Activated CD4-positive, alpha-beta T cell treated with anti-CD3 and anti-CD28 coated beads, Interleukin-2, amount 50 U/mL, for 1 hour (primary cell): ENCODE data around the gene STK40.

Experiments used
- DNase-seq: peaks from one replicate; pipeline ENCODE4 v3.0.0-alpha.2; 2020

The STK40 gene, protein sequence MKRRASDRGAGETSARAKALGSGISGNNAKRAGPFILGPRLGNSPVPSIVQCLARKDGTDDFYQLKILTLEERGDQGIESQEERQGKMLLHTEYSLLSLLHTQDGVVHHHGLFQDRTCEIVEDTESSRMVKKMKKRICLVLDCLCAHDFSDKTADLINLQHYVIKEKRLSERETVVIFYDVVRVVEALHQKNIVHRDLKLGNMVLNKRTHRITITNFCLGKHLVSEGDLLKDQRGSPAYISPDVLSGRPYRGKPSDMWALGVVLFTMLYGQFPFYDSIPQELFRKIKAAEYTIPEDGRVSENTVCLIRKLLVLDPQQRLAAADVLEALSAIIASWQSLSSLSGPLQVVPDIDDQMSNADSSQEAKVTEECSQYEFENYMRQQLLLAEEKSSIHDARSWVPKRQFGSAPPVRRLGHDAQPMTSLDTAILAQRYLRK

DNA sequence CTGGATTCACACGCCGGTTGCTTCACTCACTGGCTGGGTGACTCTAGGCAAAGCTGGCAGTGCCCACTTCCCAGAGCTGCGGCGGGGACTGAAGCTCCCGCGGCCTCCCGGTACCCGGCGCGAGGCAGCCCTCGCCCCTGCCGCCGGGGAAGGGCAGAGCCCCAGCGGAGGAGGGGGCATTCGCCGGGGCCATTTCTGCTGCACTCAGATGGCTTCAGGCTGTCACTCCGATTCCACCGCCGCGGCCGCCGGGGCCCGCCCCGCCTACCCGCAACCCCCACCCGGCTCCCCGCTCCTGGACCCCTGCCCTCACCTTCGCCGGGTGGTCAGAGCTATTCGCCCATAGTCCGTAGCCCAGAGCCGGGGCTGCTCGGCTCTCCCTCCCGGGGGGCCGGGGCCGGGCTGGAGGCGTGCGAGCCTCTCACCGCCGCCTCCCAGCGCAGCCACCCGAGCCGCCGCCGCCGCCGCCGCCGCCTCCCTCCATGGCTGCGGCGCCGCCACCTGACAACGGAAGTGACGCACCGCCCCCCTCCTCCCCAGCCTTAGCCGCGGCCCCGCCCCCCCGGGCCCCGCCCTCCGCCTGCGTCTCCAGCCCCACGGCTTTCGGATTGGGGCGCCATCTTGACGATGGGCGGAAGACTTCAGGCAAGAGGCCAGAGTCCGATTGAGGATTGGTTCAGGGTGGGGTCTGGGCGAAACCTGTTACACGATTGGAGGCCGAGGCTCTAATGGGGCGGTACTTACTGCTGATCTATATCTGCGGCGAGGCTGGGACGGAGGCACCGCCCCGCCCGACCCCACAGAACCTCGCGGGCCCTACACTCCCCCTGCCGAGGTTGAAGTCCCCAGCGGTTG, at the start of gene STK40:
Gene STK40, minus strand, starts transcription at position 515 of the 855 bp plus-strand sequence. CDS start 24,592 bp downstream, outside the sequence.
- DNase-seq = peak; percentile 97

DNA sequence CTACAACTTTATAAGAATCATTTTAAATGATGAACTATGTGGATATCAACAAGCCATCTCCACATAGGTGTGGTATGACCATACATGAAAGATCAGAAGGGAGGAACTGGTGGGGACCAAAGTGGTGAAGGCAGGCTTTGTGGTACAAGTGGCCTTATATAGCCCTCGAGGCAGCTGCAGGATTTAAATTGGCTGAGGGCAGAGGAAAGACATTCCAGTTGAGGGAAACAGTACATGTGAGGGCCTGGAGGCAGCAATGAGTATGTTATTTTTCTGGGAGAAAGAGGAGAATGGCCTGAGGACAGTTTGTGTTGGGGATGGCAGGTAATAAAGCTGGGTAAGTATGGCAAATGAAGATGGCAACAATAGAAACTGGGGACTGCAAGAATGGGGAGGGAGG, 47.4 kb upstream of the STK40 start:
- DNase-seq = no peak

DNA sequence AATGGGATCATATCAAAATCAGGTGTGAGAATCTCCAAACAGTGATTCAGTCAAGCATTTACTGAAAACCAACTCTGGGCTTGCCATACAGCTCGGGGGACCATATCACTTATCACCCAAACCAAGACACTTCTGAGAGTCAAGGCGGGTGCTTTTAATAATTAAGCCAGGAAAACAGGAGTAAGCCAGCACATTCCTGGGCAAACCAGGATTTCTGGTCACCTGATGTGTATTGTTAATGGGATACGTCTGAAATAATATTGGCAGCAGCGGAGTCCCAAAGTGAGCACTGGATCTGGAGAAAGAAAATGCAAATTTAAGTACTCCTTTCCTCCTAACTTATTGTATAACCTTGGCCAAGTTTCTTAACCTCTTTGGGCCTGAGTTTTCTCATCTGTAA, 46.9 kb upstream of the STK40 start:
- no peak for DNase-seq

DNA sequence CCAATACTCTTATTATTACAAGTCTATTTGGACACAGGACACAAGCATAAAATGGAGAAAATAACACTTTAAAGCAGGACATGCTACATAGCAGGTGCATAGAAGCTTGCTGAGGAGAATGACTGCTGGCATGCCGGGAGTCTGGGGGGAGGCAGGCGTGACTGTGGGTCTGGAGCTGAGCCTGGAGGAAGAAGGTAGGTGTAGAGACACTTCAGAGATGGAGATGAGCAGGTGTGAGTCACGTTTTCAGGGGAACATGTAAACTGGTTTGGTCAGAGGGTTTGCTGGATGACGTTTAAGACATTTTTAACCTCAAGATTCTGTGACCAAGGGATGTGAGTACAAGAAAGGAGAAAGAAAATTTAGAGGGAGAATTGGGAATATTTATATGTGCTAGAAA, 40.1 kb upstream of the STK40 start:
- DNase-seq = no peak

DNA sequence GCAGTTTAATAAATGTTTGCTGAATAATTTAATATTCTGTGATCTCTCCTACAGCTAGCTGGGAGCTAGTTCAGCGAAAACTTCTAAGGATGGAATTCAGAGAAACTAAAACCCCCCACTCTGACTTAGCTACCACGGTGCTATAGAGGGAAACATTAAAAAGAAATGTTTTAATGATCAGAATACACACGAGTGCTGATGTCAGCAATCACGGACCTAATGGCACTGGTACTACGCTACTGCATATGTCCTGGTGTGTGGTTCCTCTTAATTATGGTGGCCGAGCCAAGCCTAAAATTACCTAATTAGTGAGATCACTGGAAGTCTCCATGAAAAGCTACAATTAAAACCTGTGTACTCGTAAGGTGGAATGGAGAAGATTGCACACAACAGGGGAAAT, 35.9 kb upstream of the STK40 start:
- DNase-seq = no peak

DNA sequence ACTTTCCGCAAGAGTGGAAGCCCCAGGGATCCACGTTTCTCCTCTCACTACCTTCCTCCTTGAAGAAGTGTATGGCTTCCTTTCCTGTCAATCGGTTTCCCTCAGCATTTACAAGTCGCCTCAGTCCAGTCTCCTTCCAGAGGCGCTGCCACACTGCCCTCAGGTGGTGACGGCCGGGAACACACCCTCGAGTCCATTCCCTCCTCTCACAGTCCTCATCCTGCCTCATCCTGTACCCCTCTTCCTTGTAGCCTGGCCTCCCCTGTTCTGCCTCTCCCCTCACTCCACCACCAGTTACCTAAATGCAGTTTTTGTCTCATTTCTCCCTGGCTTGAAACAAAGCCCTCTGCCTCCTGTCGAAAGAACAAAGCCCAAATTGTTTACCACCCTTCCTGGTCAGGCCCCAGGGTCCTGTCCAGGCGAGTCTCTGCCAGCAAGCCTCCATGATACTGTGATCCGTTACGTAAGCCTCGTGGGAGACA, 35.2 kb upstream of the STK40 start:
- DNase-seq = peak; percentile 92

DNA sequence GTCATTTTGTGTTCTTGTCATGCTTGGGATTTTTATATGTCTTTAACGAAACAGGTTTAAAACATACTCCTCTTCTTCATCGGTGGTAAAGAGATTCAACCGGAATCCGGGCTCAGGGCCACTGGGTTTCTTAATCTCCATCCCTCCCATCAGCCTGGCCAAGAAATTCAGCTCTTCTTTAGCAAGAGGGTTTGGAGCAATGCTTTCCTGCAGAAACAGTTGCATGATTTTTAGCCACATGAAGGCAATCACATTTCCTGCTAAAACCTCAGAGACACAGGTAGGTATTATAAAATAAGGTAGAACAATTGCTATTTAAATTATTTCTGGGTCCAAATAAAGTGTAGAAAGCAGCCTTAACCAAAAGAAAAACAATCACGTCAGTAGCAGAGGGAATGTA, 34.7 kb upstream of the STK40 start:
- no peak for DNase-seq

DNA sequence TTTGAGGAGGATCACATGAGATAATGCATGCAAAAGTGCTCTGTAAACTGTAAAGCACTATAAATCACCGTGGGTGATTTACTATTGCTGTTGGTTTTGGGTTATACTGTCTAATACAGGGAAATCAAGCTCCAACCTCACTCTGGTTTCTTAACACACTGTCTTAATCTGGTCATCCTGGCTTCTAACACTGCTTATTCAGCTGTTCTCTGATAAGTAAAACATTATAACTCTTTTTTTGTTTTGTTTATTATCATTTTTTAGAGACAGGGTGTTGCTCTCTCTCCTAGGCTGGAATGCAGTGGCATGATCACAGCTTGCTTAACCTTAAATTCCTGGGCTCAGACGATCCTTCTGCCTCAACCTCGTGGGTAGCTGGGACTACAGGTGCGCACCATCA, 33.8 kb upstream of the STK40 start:
- DNase-seq = no peak

DNA sequence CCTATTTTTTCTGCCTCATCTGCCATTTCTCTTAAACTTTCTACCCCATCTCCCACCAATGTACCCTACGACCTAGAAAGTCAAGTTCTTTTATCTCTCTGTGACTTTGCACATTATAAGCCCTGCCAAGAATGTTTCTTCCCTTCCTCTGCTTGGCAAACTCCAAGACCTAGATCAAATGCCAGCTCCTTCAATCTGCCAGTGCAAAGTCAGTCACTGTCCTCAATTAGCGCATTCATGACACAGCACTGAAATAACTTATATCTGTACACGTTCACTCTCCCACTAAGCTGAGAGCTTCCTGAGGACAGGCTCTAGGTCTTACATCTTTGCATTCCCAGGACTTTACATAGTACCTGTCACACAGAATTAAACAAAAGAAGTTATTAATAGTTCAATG, 33.4 kb upstream of the STK40 start:
- no peak for DNase-seq

DNA sequence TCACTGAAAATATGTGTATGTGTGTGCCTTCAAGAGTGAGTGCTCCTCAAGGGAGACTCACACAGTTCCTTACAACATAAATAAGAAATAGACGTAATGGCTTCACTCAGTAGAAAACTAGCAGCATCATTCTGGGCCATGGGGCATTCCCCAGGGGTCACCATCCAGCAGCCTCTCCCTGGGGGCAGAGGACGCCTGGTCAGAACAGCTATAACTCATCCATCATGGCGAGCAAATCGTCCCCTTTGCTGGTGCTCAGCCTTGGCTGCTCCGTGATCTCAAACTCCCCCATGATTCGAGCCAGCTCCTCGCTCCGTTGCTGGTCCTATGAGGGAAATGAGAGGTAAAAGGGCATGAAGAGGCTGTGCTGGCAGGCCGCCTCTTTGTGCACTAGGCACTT, 32.2 kb upstream of the STK40 start:
- DNase-seq = no peak

DNA sequence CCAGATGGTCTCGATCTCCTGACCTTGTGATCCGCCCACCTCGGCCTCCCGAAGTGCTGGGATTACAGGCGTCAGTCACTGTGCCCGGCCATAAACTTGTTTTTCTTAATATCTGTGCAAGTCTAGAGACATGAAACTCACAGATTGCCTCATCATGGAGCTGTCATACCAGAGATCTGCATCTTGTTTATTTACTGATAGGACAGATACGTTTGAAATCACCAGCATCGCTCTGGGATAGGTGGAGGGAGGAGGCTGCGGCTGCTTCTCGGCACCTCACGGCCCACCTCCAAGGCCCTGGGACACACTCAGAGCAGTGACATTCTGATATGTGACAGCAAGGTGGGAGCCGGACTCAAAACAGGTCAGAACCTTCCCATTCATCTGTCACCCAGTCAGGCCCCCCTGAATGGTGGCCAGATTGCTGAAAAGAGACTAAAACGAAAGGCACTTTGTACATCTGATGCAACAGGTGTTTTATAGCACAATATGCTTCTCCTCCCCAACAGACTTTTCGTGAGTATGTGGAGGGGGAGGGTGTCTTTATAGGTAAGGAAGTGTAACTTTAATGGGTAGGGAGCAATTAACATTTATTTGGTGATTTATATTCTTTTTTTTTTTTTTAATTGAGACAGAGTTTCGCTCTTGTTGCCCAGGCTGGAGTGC, 30.1 kb upstream of the STK40 start:
- no peak for DNase-seq

DNA sequence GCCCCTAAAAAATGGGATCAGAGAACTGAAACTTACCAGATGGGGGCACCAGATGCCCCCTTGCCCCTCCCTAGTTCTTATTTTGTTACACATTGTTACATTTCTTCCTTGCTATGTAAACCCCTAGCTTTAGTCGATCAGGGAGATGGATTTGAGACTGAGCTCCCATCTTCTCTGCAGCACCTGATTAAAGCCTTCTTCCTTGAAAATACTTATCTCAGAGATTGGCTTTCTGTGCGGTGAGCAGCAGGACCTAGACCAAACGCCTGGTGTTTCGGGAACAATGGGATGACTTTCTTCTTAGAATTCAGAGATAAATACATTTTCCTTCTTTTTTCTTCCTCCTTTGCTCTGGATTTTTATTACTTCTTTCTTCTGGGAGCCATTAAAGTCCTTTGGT, 28.7 kb upstream of the STK40 start:
- DNase-seq = no peak

DNA sequence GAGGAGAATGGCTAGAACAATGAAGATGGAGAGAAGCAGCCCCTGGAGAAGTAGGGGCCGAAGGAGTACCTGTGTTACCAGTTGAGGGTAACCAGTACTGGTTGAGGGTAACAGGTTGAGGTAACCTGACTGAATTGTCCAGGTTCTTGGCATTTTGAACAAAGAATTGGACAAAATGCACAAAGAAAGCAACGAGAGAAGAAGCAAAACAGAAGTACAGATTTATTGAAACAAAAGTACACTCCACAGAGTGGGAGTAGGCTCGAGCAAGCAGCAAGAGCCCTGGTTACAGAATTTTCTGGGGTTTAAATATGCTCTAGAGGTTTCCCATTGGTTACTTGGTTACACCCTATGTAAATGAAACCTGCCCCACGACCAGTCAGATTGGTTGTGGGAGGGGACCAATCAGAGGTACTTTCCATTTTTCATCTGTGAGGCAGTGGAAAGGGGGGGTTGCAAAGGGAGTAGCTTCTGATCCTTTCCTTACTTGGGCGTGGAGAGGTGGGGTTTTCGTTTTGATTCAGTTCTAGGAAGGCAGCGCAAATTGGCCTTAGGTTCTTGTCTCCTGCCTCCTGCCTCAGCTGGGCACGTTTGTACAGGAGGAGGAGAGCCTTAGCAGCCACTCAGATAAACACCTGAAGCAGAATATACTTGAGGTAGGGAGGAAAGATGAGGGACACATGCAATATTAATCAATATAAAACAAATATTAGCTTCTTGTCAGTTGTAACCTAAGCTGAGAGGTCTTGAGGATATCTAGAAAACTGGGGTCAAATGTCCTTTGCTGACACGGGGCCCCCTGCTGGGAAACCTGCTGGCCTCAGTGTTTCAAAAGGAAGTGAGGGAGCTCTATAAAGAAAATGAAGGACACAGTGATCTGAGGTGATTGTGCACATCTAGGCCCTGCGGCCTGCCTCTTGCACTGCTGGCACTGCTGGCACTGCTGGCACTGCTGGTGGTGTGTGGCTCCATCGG, 26.2 kb upstream of the STK40 start:
- DNase-seq = peak; percentile 16

DNA sequence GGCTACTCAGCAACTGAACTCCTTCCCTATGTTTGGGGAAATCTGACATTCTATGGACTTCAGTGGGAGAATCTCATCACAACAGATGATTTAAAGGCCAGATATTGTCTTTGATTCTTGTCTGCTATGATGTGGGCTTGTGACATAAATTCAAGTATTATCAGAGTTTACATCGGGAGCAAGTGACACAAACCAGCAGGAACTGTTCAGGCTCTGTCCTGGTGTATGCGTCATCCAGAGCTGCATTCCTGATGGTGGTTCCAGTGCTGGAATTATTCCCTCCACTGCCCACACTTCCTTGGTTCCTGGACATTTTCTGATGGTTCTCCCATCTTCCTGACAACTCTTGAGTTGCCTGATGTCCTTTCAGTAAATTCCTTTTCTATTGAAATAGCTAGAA, 22.8 kb upstream of the STK40 start:
- DNase-seq = no peak

DNA sequence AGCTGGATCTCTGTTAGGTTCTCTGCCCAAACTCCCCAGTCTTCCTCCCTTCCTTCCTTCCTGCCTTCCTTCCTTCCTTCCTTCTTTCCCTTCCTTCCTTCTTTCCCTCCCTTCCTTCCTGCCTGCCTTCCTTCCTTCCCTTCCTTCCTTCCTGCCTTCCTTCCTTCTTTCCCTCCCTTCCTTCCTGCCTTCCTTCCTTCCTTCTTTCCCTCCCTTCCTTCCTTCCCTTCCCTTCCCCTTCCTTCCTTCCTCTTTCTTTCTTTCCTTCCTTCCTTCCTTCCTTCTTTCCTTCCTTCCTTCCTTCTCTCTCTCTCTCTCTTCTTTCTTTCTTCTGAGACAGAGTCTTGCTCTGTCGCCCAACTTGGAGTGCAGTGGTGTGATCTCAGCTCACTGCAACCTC, 20.7 kb upstream of the STK40 start:
- DNase-seq = no peak

DNA sequence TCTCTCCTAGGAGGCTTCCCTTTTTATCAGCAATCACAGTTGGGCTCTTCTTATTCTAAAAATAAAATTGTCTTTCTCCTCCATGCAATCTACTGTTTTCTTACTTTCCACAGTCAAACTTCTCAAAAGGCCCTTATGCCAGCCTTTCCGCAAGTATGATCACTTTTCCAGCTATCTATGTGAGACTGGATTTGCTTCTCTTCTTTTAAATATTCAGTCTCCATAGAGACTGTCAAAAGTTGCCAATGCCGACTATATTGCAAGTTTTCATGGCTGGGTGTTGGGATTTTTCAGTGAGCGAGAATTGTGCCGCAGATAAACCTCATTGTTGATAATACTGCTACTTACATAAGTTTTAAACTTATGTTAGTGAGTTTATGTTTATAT, 16.8 kb upstream of the STK40 start:
- DNase-seq = no peak

DNA sequence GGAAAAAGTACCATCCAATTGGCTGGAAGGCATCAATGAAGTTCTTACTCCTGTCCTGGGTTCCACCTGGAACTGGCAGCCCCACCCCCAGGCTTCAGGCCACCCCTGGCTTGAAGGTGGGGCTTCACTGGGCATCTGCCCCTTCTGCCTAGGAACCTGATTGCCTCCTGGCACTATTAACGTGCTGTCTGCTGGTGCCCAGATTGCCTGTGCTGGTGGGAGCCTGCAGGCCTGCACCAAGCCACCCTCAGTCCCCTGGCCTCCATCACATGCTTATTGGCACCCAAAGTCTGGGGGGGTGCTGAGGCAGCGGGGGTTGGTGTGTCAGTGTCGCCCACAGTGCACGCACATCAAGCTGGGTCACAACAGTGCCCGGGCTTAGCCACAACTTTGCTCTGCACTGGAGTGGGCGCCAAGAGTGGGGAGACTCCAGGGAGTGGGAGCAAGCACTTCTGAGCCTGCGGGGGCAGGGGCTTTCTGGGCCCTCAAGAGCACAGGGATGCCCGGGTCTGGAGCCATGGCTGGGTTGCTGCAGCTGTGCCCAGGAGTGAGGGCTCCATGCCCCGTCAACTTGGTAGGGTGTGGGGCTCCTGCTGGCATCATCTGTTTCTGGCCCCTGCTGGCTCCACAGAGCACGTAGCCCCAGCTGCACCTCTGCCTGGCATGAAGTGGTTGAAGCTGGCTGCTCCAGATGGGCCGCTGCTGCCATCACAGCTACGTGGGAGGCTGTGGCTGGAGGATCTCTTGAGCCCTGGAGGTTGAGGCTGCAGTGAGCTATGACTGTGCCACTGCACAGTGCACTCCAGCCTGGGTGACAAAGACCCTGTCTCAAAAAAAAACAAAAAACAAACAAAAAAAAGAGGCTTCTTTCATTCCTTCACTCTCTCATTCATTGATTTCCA, 16.1 kb upstream of the STK40 start:
- no peak for DNase-seq

DNA sequence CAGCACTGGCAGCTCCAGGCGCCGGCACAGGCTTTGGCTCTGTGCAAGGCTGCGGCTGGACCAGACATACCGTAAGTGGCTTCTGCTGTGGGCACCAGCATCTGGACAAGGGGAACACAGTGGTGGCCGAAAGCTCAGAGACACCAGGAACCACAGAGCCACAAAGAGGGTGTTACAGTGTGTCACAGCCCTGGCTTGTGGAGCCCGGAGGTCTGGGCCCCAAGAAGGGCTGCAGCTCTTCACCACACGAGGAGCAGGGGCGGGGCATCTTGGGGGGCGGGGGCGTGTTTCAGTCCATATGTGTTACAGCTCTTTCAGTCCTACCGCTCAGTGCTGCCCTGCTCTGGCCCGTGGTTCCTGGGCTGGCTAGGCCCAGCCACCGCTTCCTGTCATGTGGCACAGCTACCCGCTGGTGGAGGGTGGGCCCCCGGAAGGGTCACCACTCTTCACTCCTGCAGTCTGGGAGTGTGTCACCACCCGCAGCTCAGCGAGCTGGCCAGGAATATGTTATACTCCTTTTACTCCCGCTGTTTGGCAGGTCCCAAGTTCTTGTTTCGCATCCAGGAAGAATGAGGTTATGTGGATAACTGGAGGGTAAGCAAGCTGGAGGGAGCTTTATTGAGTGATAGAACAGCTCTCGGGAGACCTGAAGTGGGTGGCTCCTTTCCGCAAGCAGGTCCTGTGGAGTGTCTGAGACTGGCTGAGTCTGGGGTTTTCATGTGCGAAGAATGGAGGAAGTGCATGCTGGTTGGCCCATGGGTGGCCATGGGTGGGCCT, 15.3 kb upstream of the STK40 start:
- DNase-seq = no peak

DNA sequence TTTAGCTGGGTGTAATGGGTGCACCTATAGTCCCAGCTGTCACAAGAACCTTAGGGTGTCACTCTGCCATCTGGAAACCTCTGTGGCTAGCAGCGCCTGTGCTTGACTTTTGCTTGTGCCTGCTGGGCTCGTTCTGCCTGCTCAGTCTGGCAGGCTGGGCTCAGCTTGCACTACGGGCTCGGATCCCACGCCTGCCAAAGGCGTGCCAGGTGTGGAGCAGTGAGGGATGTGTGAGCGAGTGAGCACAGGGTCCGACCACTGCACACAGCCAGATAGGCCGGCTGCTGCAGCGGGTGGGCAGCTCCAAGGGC, 14.7 kb upstream of the STK40 start:
- DNase-seq = no peak

DNA sequence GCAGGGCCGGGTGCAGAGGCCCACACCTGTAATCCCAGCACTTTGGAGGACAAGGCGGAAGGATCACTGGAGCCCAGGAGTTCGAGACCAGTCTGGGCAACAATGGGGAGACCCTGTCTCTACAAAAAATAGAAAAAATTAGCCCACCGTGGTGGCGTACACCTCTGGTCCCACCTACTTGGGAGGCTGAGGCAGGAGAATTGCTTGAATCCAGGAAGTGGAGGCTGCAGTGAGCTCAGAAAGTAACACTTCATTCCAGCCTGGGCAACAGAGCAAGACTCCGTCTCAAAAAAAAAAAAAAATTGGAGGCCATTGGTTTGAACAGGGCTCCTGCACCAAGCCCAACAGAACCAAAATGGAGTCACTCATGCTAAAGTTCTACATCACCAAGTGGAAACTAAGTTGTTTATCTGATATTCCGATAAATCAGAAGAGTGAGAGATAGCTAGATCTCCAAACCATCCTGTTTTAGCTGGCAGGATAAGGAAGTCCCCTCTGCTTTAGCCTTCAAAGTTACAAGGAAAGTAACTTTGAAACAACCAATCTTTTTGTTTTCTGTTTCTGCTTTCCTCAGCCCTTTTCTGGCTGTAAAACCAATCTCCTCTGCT, 12.8 kb upstream of the STK40 start:
- no peak for DNase-seq
